GM19328 (cell line): ENCODE results near the gene MTOR.
"Not testable (repeated sequence)": the region's sequence is repeated elsewhere in the genome, so short reads cannot be mapped to it uniquely, and the experiment has no call there.

ENCODE experiments used
- ATAC-seq: cut with Tn5 transposase; IDR thresholded peaks from one replicate; pipeline ENCODE4 v1.9.1; 2021; ENCODE audit warnings: mild to moderate bottlenecking, moderate library complexity; ENCODE audit not compliant: unreplicated experiment

Gene MTOR

GRCh38 chr1:11067716-11068599 is 194.4 kb downstream of the MTOR start:
- ATAC-seq = no peak

- no peak for ATAC-seq
These were observed 196.6 kb downstream of the MTOR start for GRCh38 chr1:11065796-11066195.

- no peak for ATAC-seq
These were observed 197.4 kb downstream of the MTOR start for GRCh38 chr1:11064942-11065341.

- not testable (repeated sequence) for ATAC-seq
These were observed 198.3 kb downstream of the MTOR start for GRCh38 chr1:11063937-11064537.

- ATAC-seq = no peak
These were observed 199.4 kb downstream of the MTOR start for GRCh38 chr1:11062965-11063401.

- no peak for ATAC-seq
These were observed 200.5 kb downstream of the MTOR start for GRCh38 chr1:11061652-11062365.

GRCh38 chr1:11059968-11060830 is 202.2 kb downstream of the MTOR start, which contains the start of gene SRM:
Gene SRM, minus strand, starts transcription at chr1:11060018. Its CDS starts 75 bp downstream, at chr1:11059943.
- peak; percentile 88 for ATAC-seq

- ATAC-seq = peak; percentile 7
These were observed 203.0 kb downstream of the MTOR start for GRCh38 chr1:11059155-11059967.

- ATAC-seq = no peak
These were observed 203.7 kb downstream of the MTOR start for GRCh38 chr1:11058595-11059154.

GRCh38 chr1:11058026-11058425 is 204.3 kb downstream of the MTOR start:
- no peak for ATAC-seq

GRCh38 chr1:11057477-11057876 is 204.9 kb downstream of the MTOR start:
- ATAC-seq = no peak
